ENCODE data around the gene CCDC169.

Gene CCDC169

DNA sequence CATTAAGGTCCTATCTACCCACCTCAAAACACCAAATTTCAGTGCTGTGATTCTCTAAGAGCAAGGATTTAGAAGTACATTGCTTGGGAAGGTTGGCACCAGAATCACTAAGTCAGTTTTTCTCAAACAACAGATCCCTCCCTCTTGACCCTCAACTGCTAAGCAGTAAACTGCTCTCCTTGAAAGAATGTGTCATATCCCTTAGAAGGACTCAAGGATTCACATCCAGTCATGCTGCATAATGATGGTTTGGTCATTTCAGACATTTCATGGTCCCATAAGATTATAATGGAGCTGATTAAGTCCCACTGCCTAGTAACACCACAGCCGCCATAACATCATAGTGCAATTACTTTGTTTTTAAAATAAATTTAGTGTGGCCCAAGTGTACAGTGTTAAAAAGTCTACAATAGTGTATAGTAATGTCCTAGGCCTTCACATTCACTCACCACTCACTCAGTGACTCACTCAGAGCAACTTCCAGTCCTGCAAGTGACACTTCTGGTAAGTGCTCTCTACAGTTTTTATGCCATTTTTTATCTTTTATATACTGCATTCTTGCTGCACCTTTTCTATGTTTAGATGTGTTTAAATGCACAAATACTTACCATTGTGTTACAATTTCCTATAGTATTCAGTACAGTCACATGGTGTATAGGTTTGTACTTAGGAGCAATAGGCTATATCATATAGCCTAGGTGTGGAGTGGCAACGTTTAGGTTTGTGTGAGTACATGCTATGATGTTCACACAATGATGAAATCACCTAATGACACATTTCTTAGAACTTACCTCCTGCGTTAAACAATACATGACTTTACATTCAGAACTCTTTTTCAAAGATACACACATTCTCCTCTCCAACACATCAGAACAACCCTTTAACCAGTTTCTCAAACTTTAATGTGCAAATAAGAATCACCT lies 15.7 kb upstream of the CCDC169 start (continued):
- TF ChIP-seq, protein P1, sequence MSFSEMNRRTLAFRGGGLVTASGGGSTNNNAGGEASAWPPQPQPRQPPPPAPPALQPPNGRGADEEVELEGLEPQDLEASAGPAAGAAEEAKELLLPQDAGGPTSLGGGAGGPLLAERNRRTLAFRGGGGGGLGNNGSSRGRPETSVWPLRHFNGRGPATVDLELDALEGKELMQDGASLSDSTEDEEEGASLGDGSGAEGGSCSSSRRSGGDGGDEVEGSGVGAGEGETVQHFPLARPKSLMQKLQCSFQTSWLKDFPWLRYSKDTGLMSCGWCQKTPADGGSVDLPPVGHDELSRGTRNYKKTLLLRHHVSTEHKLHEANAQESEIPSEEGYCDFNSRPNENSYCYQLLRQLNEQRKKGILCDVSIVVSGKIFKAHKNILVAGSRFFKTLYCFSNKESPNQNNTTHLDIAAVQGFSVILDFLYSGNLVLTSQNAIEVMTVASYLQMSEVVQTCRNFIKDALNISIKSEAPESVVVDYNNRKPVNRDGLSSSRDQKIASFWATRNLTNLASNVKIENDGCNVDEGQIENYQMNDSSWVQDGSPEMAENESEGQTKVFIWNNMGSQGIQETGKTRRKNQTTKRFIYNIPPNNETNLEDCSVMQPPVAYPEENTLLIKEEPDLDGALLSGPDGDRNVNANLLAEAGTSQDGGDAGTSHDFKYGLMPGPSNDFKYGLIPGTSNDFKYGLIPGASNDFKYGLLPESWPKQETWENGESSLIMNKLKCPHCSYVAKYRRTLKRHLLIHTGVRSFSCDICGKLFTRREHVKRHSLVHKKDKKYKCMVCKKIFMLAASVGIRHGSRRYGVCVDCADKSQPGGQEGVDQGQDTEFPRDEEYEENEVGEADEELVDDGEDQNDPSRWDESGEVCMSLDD (tag by site-specific recombination; IDR thresholded peaks at IDR 0.05): no peak
- TF ChIP-seq ZNF621 (tag by site-specific recombination; IDR thresholded peaks at IDR 0.05) (no peak), ZNF658 (tag by site-specific recombination; IDR thresholded peaks at IDR 0.05) (no peak)

DNA sequence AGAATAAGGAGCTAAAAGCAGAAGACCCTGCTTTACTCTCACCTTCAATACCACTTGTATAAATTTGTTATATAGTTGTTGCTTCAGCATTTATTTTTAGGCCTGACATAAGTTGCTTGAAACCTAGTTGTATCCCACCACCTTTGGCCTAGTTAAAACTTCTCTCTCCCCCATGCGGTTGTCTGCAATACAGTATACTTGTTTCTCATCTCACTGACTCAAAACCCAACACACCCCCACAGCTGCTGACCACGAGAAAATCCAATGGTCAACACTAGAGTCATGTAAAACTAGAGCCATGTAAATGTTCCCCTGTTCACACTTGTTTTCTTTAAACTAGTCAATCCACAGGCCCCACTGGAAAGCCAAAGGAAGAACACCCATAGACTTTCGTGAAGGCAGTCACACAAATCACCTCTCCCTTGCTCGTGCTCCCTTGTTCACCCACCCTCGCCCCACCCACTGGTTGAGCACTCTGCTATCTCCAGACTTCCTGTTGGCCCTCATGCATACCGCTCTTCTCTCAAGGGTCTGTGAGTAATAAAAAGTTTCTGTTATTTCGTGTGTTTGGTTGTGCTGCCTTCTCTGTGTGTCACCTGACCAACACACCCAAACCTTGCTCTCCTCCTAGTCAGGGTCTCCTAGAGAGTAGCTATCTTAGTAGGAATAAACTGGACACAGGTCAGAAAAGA lies 12.9 kb upstream of the CCDC169 start:
- Histone ChIP-seq H3K36me3 (ENCODE audit: control insufficient read depth in 2 of 2, insufficient read depth in 1 of 2, low read length in 2 of 2) (peaks cover 5 to 57% of the 10 kb centered on the region in 2 experiments), H3K9me3 (ENCODE audit: control insufficient read depth, insufficient read depth, low read depth, low read length) (no peaks in the 10 kb centered on the region), H3K27ac (ENCODE audit: extremely low read depth, low read depth, low read length) (no peak overlapping the region), H3K4me3 (ENCODE audit: low read depth, low read length) (no peak overlapping the region), H3K4me1 (ENCODE audit: control insufficient read depth, insufficient read depth, low read length) (no peaks in the 10 kb centered on the region)
- POLR2A ChIA-PET: no interaction called here
- TF ChIP-seq ZNF311 (tag by site-specific recombination; IDR thresholded peaks at IDR 0.05; ENCODE audit: borderline replicate concordance) (no peak), ZNF473 (tag by site-specific recombination; IDR thresholded peaks at IDR 0.05) (no peak), ZNF155 (tag by site-specific recombination; IDR thresholded peaks at IDR 0.05) (no peak), ZNF76 (tag by site-specific recombination; IDR thresholded peaks at IDR 0.05; ENCODE audit: borderline replicate concordance, low read depth) (no peak)
- TF ChIP-seq, protein P2, sequence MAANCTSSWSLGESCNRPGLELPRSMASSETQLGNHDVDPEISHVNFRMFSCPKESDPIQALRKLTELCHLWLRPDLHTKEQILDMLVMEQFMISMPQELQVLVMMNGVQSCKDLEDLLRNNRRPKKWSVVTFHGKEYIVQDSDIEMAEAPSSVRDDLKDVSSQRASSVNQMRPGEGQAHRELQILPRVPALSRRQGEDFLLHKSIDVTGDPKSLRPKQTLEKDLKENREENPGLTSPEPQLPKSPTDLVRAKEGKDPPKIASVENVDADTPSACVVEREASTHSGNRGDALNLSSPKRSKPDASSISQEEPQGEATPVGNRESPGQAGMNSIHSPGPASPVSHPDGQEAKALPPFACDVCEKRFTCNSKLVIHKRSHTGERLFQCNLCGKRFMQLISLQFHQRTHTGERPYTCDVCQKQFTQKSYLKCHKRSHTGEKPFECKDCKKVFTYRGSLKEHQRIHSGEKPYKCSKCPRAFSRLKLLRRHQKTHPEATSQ (tag by site-specific recombination; IDR thresholded peaks at IDR 0.05): no peak
- TF ChIP-seq, protein P3, sequence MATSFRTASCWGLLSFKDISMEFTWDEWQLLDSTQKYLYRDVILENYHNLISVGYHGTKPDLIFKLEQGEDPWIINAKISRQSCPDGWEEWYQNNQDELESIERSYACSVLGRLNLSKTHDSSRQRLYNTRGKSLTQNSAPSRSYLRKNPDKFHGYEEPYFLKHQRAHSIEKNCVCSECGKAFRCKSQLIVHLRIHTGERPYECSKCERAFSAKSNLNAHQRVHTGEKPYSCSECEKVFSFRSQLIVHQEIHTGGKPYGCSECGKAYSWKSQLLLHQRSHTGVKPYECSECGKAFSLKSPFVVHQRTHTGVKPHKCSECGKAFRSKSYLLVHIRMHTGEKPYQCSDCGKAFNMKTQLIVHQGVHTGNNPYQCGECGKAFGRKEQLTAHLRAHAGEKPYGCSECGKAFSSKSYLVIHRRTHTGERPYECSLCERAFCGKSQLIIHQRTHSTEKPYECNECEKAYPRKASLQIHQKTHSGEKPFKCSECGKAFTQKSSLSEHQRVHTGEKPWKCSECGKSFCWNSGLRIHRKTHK (tag by site-specific recombination; IDR thresholded peaks at IDR 0.05): no peak
- TF ChIP-seq, protein P4, sequence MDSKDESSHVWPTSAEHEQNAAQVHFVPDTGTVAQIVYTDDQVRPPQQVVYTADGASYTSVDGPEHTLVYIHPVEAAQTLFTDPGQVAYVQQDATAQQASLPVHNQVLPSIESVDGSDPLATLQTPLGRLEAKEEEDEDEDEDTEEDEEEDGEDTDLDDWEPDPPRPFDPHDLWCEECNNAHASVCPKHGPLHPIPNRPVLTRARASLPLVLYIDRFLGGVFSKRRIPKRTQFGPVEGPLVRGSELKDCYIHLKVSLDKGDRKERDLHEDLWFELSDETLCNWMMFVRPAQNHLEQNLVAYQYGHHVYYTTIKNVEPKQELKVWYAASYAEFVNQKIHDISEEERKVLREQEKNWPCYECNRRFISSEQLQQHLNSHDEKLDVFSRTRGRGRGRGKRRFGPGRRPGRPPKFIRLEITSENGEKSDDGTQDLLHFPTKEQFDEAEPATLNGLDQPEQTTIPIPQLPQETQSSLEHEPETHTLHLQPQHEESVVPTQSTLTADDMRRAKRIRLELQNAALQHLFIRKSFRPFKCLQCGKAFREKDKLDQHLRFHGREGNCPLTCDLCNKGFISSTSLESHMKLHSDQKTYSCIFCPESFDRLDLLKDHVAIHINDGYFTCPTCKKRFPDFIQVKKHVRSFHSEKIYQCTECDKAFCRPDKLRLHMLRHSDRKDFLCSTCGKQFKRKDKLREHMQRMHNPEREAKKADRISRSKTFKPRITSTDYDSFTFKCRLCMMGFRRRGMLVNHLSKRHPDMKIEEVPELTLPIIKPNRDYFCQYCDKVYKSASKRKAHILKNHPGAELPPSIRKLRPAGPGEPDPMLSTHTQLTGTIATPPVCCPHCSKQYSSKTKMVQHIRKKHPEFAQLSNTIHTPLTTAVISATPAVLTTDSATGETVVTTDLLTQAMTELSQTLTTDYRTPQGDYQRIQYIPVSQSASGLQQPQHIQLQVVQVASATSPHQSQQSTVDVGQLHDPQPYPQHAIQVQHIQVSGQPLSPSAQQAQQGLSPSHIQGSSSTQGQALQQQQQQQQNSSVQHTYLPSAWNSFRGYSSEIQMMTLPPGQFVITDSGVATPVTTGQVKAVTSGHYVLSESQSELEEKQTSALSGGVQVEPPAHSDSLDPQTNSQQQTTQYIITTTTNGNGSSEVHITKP (tag by site-specific recombination; IDR thresholded peaks at IDR 0.05): no peak
- CTCF ChIA-PET: interaction anchor here (0.6 kb wide), 1 partner anchor 663 kb away, joined by 3 read pairs; no protein-coding TSS in a partner anchor

DNA sequence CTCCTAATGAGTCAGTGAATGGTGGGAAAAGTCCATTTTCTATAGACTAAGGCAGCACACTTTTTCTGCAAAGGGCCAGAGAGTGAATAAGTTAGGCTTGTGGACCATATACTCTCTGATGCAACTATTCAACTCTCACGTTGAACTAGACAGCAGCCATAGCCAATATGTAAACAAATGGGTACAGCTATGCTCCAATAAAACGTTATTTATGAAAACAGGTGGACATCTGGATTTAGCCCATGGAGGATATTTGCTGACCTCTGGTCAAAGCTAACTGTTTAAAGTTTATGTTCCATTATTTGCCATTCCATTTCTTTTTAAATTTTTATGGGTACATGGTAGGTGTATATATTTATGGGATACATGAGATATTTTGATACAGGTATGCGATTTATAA lies 4.7 kb upstream of the CCDC169 start:
- CTCF ChIA-PET: interaction anchor here (0.6 kb wide), 1 partner anchor 82 kb away, joined by 4 read pairs; no protein-coding TSS in a partner anchor
- Histone ChIP-seq H3K4me3 (ENCODE audit: low read depth, low read length) (no peak overlapping the region), H3K4me1 (ENCODE audit: control insufficient read depth, insufficient read depth, low read length) (no peaks in the 10 kb centered on the region), H3K36me3 (ENCODE audit: control insufficient read depth in 2 of 2, insufficient read depth in 1 of 2, low read length in 2 of 2) (peaks cover 6 to 21% of the 10 kb centered on the region in 2 experiments; a peak in 2 of 3 replicates), H3K27ac (ENCODE audit: extremely low read depth, low read depth, low read length) (no peak overlapping the region), H3K9me3 (ENCODE audit: control insufficient read depth, insufficient read depth, low read depth, low read length) (no peaks in the 10 kb centered on the region)
- POLR2A ChIA-PET: no interaction called here
- TF ChIP-seq ZNF658 (tag by site-specific recombination; IDR thresholded peaks at IDR 0.05): no peak
- TF ChIP-seq TRIM28 (IDR thresholded peaks at IDR 0.05; ENCODE audit: borderline replicate concordance, low read length): no peak
- TF ChIP-seq WT1 (tag by site-specific recombination; IDR thresholded peaks at IDR 0.05): no peak
- TF ChIP-seq SP2 (tag by site-specific recombination; IDR thresholded peaks at IDR 0.05): no peak
- no peak for TF ChIP-seq ZNF621 (tag by site-specific recombination; IDR thresholded peaks at IDR 0.05)
- TF ChIP-seq ZBTB7A (tag by site-specific recombination; IDR thresholded peaks at IDR 0.05; ENCODE audit: low read depth): no peak
- no peak for TF ChIP-seq ZNF175 (tag by site-specific recombination; IDR thresholded peaks at IDR 0.05)
- no peak for TF ChIP-seq ZNF24 (tag by site-specific recombination; IDR thresholded peaks at IDR 0.05)
- no peak for TF ChIP-seq ZNF248 (tag by site-specific recombination; IDR thresholded peaks at IDR 0.05)
